Lung (tissue), 12 donors: Measurements from ENCODE around the gene FLT3LG. TPM values are rescaled to one million over a fixed set of nuclear protein-coding genes. Genes with fewer than 3 reads are reported as not detected.

ENCODE experiments used
- ATAC-seq: fragments of 200-7000 bp; cut with Tn5 transposase; one replicate; pipeline ENCODE4 v1.9.1; 2020; ENCODE audit warnings: moderate number of reproducible peaks; ENCODE audit not compliant: insufficient read depth, low FRiP score
- DNase-seq, 3 donors: peaks; one replicate each; pipeline ENCODE4 v3.0.0-alpha.2; 2013 to 2017
- H3K27ac ChIP-seq, 2 donors: one replicate each; pipeline ENCODE4 v1.5.1; 2013; ENCODE audit warnings: mild to moderate bottlenecking in 2 of 2, moderate library complexity in 2 of 2, control low read depth in 1 of 2, inconsistent platforms in 1 of 2, low read depth in 1 of 2, low read length in 1 of 2
- H3K27me3 ChIP-seq, 3 donors: one replicate each; pipeline ENCODE4 v1.5.1; 2013; ENCODE audit warnings: low read length in 2 of 3; ENCODE audit not compliant: control insufficient read depth in 3 of 3, insufficient read depth in 3 of 3
- H3K36me3 ChIP-seq, 4 donors: one replicate each; pipeline ENCODE4 v1.5.1; 2013; ENCODE audit warnings: low read length in 4 of 4, mild to moderate bottlenecking in 1 of 4, moderate library complexity in 1 of 4; ENCODE audit not compliant: control insufficient read depth in 4 of 4, insufficient read depth in 4 of 4
- H3K4me1 ChIP-seq, 5 donors: one replicate each; pipeline ENCODE4 v1.5.1; 2013; ENCODE audit warnings: low read length in 5 of 5, mild to moderate bottlenecking in 2 of 5, moderate library complexity in 1 of 5; ENCODE audit not compliant: control insufficient read depth in 5 of 5, insufficient read depth in 5 of 5
- H3K4me3 ChIP-seq: one replicate; pipeline ENCODE4 v1.5.1; 2013; ENCODE audit warnings: mild to moderate bottlenecking, control low read depth, moderate library complexity
- H3K9ac ChIP-seq, 2 donors: one replicate each; pipeline ENCODE4 v1.5.1; 2013; ENCODE audit warnings: low read length in 2 of 2, control low read depth in 1 of 2; ENCODE audit not compliant: insufficient read depth in 1 of 2
- H3K9me3 ChIP-seq, 4 donors: one replicate each; pipeline ENCODE4 v1.5.1; 2013; ENCODE audit warnings: low read length in 3 of 4, mild to moderate bottlenecking in 1 of 4, moderate library complexity in 1 of 4; ENCODE audit not compliant: control insufficient read depth in 4 of 4, insufficient read depth in 3 of 4
- CTCF ChIP-seq: IDR thresholded peaks from 2 replicates; pipeline ENCODE4 v1.5.1; 2012; ENCODE audit warnings: mild to moderate bottlenecking; ENCODE audit errors: control extremely low read depth, extremely low read depth
- WGBS, 2 donors: extraction: QIAGEN DNeasy Blood & Tissue Kit; methylation state at CpG; one replicate each; pipeline ENCODE4 v1.1.7; 2013; 5-methylcytosine and 5-hydroxymethylcytosine counted together
- polyA plus RNA-seq, 2 donors: library from polyadenylated mRNA; stranded (reverse); fragments of 200-250 nt; gene quantifications; one replicate each; pipeline ENCODE4 v1.2.1, GENCODE V29; 2013
- total RNA-seq, 2 donors: library from RNA; depleted of rRNA in 1 of 2; stranded (reverse); fragments of >200 nt in 1 of 2; gene quantifications; one replicate each; pipeline ENCODE4 v1.2.1, GENCODE V29; 2014 to 2021
- donor health status: control.
- donor health status: control.
- donor health status: Bipolar disorder and iron deficiency.
- donor health status: healthy.
- donor health status: DM: yes; HTN: yes; CAD: no.

Gene FLT3LG
- total and polyA plus RNA-seq, 4 donors = 2.9 to 15.0 (median 9.2) TPM

GRCh38 chr19:49430172-49430677 is 43.8 kb upstream of the FLT3LG start:
- H3K4me1 ChIP-seq = peaks cover 0 to 3% (median 0%) of the 10 kb centered on the region in 5 donors
- no peak overlapping the region for H3K9ac ChIP-seq
- H3K36me3 ChIP-seq = no peaks in the 10 kb centered on the region
- TF ChIP-seq CTCF = no peak
- H3K4me3 ChIP-seq = no peak overlapping the region
- DNase-seq = no peak
- peaks cover 3 to 98% (median 86%) of the 10 kb centered on the region in 3 donors for H3K27me3 ChIP-seq
- H3K9me3 ChIP-seq = peaks cover 0 to 6% (median 0%) of the 10 kb centered on the region in 4 donors
- H3K27ac ChIP-seq = no peak overlapping the region
- no peak for ATAC-seq
- 68 to 72% methylated on average over 8 to 9 of the region's 9 CpGs for WGBS, 2 donors

- Histone ChIP-seq H3K4me1 (peaks cover 0 to 3% (median 0%) of the 10 kb centered on the region in 5 donors), H3K27ac (no peak overlapping the region), H3K9me3 (peaks cover 0 to 4% (median 0%) of the 10 kb centered on the region in 4 donors), H3K36me3 (no peaks in the 10 kb centered on the region), H3K9ac (no peak overlapping the region), H3K4me3 (no peak overlapping the region), H3K27me3 (peaks cover 4 to 98% (median 84%) of the 10 kb centered on the region in 3 donors)
- DNase-seq (no peak), ATAC-seq (no peak)
- WGBS, 2 donors = 62 to 66% methylated on average over 28 of the region's 28 CpGs
- no peak for TF ChIP-seq CTCF
These were observed 43.2 kb upstream of the FLT3LG start for GRCh38 chr19:49430678-49431329.

GRCh38 chr19:49431330-49431749 is 42.7 kb upstream of the FLT3LG start:
- H3K27me3 ChIP-seq = peaks cover 4 to 98% (median 84%) of the 10 kb centered on the region in 3 donors
- no peaks in the 10 kb centered on the region for H3K36me3 ChIP-seq
- H3K4me1 ChIP-seq = peaks cover 0 to 3% (median 0%) of the 10 kb centered on the region in 5 donors
- H3K9ac ChIP-seq = no peak overlapping the region
- TF ChIP-seq CTCF = no peak
- H3K27ac ChIP-seq = no peak overlapping the region
- no peak for DNase-seq
- 38 to 56% methylated on average over 26 to 29 of the region's 29 CpGs for WGBS, 2 donors
- ATAC-seq = no peak
- peaks cover 0 to 5% (median 0%) of the 10 kb centered on the region in 4 donors for H3K9me3 ChIP-seq
- no peak overlapping the region for H3K4me3 ChIP-seq
